GM12878 (cell line): Measurements from ENCODE around the gene RAD51B.

Experiments
- EZH2 ChIP-seq: IDR thresholded peaks from 2 replicates; pipeline ENCODE4 v1.6.1; 2012; ENCODE audit warnings: low read depth, mild to moderate bottlenecking, control low read depth, inconsistent platforms, low read length, borderline replicate concordance; ENCODE audit not compliant: control insufficient read depth
- HDAC2 ChIP-seq: fragments of 200-600 bp; sonication (generic); IDR thresholded peaks from 2 replicates; pipeline ENCODE4 v1.6.1; 2017
- JUND ChIP-seq: IDR thresholded peaks from 2 replicates; pipeline ENCODE4 v1.6.1; 2012; ENCODE audit warnings: low read depth, mild to moderate bottlenecking, low read length, improper control_type of control experiment, moderate library complexity
- POLR2A ChIP-seq: IDR thresholded peaks from 2 replicates; pipeline ENCODE4 v1.6.1; 2011; ENCODE audit warnings: low read depth, mild to moderate bottlenecking, low read length
- SRF ChIP-seq, 2 experiments: IDR thresholded peaks; 2 replicates each; pipeline ENCODE4 v1.6.1; 2011; ENCODE audit warnings: low read depth in 2 of 2, low read length in 2 of 2, mild to moderate bottlenecking in 1 of 2, moderate library complexity in 1 of 2
- YY1 ChIP-seq: IDR thresholded peaks from 2 replicates; pipeline ENCODE4 v1.6.1; 2011; ENCODE audit warnings: low read depth, mild to moderate bottlenecking, low read length
- ZNF207 ChIP-seq: fragments of 450-650 bp; IDR thresholded peaks from 2 replicates; pipeline ENCODE4 v1.6.1; 2014; ENCODE audit warnings: antibody characterized with exemption, mild to moderate bottlenecking, borderline replicate concordance
- TF ChIP-seq, protein P1 (sequence below): IDR thresholded peaks from 2 replicates; pipeline ENCODE4 v1.6.1; 2011; ENCODE audit warnings: borderline replicate concordance, low read depth, mild to moderate bottlenecking, moderate library complexity, low read length; ENCODE audit not compliant: insufficient read depth, poor library complexity, severe bottlenecking
- TF ChIP-seq, protein P2 (sequence below): IDR thresholded peaks from 2 replicates; pipeline ENCODE4 v1.6.1; 2012; ENCODE audit warnings: low read length, inconsistent platforms
- TF ChIP-seq, protein P3 (sequence below), 3 experiments: IDR thresholded peaks in 2 of 3; conservative IDR thresholded peaks in 1 of 3; 2 replicates each; pipeline ENCODE4 v1.5.1; 2011; ENCODE audit warnings: low read depth in 3 of 3, low read length in 3 of 3, mild to moderate bottlenecking in 3 of 3, control low read depth in 2 of 3, moderate library complexity in 2 of 3, inconsistent platforms in 1 of 3, mixed read lengths in 1 of 3; ENCODE audit not compliant: control insufficient read depth in 2 of 3, insufficient read depth in 1 of 3; ENCODE audit errors: extremely low read depth in 1 of 3
- TF ChIP-seq, protein P4 (sequence below): IDR thresholded peaks from 2 replicates; pipeline ENCODE4 v1.6.1; 2012; ENCODE audit warnings: low read depth, low read length, improper control_type of control experiment
- TF ChIP-seq, protein P5 (sequence below): IDR thresholded peaks from 2 replicates; pipeline ENCODE4 v1.6.1; 2011; ENCODE audit warnings: low read depth, low read length, improper control_type of control experiment, borderline replicate concordance
- TF ChIP-seq, protein P6 (sequence below): fragments of 450-650 bp; IDR thresholded peaks from 2 replicates; pipeline ENCODE4 v1.6.1; 2017; ENCODE audit warnings: mild to moderate bottlenecking, moderate library complexity

DNA sequence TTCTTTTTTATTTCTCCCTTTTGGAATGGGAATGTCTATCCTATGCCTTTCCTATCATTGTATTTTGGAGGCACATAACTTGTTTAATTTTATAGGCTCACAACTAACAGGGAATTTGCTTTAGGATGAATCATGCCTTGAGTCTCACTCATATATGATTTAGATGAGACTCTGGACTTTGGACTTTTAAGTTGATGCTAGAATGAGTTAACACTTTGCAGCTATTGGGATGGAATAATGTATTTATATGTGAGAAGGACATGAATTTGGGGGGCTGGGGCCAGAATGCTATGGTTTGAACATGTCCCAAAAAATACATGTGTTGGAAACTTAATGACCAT, 607.9 kb downstream of the RAD51B start:
- TF ChIP-seq, protein P1, sequence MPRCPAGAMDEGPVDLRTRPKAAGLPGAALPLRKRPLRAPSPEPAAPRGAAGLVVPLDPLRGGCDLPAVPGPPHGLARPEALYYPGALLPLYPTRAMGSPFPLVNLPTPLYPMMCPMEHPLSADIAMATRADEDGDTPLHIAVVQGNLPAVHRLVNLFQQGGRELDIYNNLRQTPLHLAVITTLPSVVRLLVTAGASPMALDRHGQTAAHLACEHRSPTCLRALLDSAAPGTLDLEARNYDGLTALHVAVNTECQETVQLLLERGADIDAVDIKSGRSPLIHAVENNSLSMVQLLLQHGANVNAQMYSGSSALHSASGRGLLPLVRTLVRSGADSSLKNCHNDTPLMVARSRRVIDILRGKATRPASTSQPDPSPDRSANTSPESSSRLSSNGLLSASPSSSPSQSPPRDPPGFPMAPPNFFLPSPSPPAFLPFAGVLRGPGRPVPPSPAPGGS: no peak
- TF ChIP-seq JUND (no peak), ZNF207 (no peak), EZH2 (no peak), POLR2A (no peak), SRF (IDR thresholded peaks at IDR 0.05; ENCODE audit: low read depth in 2 of 2, low read length in 2 of 2) (no peak), HDAC2 (no peak), YY1 (no peak)
- TF ChIP-seq, protein P2, sequence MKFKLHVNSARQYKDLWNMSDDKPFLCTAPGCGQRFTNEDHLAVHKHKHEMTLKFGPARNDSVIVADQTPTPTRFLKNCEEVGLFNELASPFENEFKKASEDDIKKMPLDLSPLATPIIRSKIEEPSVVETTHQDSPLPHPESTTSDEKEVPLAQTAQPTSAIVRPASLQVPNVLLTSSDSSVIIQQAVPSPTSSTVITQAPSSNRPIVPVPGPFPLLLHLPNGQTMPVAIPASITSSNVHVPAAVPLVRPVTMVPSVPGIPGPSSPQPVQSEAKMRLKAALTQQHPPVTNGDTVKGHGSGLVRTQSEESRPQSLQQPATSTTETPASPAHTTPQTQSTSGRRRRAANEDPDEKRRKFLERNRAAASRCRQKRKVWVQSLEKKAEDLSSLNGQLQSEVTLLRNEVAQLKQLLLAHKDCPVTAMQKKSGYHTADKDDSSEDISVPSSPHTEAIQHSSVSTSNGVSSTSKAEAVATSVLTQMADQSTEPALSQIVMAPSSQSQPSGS: no peak
- TF ChIP-seq, protein P3, sequence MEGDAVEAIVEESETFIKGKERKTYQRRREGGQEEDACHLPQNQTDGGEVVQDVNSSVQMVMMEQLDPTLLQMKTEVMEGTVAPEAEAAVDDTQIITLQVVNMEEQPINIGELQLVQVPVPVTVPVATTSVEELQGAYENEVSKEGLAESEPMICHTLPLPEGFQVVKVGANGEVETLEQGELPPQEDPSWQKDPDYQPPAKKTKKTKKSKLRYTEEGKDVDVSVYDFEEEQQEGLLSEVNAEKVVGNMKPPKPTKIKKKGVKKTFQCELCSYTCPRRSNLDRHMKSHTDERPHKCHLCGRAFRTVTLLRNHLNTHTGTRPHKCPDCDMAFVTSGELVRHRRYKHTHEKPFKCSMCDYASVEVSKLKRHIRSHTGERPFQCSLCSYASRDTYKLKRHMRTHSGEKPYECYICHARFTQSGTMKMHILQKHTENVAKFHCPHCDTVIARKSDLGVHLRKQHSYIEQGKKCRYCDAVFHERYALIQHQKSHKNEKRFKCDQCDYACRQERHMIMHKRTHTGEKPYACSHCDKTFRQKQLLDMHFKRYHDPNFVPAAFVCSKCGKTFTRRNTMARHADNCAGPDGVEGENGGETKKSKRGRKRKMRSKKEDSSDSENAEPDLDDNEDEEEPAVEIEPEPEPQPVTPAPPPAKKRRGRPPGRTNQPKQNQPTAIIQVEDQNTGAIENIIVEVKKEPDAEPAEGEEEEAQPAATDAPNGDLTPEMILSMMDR (IDR thresholded peaks at IDR 0.05 in 2 of 3, conservative IDR thresholded peaks at IDR 0.05 in 1 of 3; ENCODE audit: control insufficient read depth in 2 of 3, extremely low read depth in 1 of 3, insufficient read depth in 1 of 3, low read depth in 3 of 3, low read length in 3 of 3): no peak
- TF ChIP-seq, protein P4, sequence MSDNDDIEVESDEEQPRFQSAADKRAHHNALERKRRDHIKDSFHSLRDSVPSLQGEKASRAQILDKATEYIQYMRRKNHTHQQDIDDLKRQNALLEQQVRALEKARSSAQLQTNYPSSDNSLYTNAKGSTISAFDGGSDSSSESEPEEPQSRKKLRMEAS: no peak
- TF ChIP-seq, protein P5, sequence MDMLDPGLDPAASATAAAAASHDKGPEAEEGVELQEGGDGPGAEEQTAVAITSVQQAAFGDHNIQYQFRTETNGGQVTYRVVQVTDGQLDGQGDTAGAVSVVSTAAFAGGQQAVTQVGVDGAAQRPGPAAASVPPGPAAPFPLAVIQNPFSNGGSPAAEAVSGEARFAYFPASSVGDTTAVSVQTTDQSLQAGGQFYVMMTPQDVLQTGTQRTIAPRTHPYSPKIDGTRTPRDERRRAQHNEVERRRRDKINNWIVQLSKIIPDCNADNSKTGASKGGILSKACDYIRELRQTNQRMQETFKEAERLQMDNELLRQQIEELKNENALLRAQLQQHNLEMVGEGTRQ: no peak
- TF ChIP-seq, protein P6, sequence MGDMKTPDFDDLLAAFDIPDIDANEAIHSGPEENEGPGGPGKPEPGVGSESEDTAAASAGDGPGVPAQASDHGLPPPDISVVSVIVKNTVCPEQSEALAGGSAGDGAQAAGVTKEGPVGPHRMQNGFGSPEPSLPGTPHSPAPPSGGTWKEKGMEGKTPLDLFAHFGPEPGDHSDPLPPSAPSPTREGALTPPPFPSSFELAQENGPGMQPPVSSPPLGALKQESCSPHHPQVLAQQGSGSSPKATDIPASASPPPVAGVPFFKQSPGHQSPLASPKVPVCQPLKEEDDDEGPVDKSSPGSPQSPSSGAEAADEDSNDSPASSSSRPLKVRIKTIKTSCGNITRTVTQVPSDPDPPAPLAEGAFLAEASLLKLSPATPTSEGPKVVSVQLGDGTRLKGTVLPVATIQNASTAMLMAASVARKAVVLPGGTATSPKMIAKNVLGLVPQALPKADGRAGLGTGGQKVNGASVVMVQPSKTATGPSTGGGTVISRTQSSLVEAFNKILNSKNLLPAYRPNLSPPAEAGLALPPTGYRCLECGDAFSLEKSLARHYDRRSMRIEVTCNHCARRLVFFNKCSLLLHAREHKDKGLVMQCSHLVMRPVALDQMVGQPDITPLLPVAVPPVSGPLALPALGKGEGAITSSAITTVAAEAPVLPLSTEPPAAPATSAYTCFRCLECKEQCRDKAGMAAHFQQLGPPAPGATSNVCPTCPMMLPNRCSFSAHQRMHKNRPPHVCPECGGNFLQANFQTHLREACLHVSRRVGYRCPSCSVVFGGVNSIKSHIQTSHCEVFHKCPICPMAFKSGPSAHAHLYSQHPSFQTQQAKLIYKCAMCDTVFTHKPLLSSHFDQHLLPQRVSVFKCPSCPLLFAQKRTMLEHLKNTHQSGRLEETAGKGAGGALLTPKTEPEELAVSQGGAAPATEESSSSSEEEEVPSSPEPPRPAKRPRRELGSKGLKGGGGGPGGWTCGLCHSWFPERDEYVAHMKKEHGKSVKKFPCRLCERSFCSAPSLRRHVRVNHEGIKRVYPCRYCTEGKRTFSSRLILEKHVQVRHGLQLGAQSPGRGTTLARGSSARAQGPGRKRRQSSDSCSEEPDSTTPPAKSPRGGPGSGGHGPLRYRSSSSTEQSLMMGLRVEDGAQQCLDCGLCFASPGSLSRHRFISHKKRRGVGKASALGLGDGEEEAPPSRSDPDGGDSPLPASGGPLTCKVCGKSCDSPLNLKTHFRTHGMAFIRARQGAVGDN: no peak
